HepG2 (cell line): ENCODE measurements around the gene CELSR2. TPM values are rescaled to one million over a fixed set of nuclear protein-coding genes. Genes with fewer than 3 reads are reported as not detected.

Experiments
- CCAR2 ChIP-seq: fragments of 200-400 bp; formaldehyde crosslinking; optimal IDR thresholded peaks from 2 replicates; pipeline ENCODE3; 2018; ENCODE audit warnings: low read depth, mild to moderate bottlenecking, low read length, moderate library complexity
- E2F1 ChIP-seq: sonication (generic); formaldehyde crosslinking; IDR thresholded peaks from 2 replicates; pipeline ENCODE4 v1.5.0; 2020; ENCODE audit warnings: missing genetic modification reagents
- EED ChIP-seq: sonication (generic); formaldehyde crosslinking; IDR thresholded peaks from 2 replicates; pipeline ENCODE4 v1.5.0; 2020; ENCODE audit warnings: mild to moderate bottlenecking, missing genetic modification reagents
- FOXP4 ChIP-seq: sonication (generic); formaldehyde crosslinking; IDR thresholded peaks from 2 replicates; pipeline ENCODE4 v1.4.0; 2020; ENCODE audit warnings: missing genetic modification reagents
- HMG20B ChIP-seq: conservative IDR thresholded peaks from 2 replicates; pipeline ENCODE4 v1.6.1; 2016; ENCODE audit warnings: missing genetic modification reagents, missing compliant biosample characterization
- HOMEZ ChIP-seq: IDR thresholded peaks from 2 replicates; pipeline ENCODE4 v1.6.1; 2016; ENCODE audit warnings: low read depth
- MED8 ChIP-seq: sonication (generic); formaldehyde crosslinking; IDR thresholded peaks from 2 replicates; pipeline ENCODE4 v1.8.1; 2023; ENCODE audit warnings: mild to moderate bottlenecking, missing genetic modification reagents; ENCODE audit not compliant: insufficient replicate concordance
- MXD1 ChIP-seq: sonication (generic); formaldehyde crosslinking; IDR thresholded peaks from 2 replicates; pipeline ENCODE4 v1.4.0; 2020; ENCODE audit warnings: mild to moderate bottlenecking, missing genetic modification reagents
- NFKB2 ChIP-seq: sonication (generic); formaldehyde crosslinking; IDR thresholded peaks from 2 replicates; pipeline ENCODE4 v1.4.0; 2020; ENCODE audit warnings: missing genetic modification reagents, borderline replicate concordance
- PCBP1 ChIP-seq: fragments of 200-400 bp; formaldehyde crosslinking; IDR thresholded peaks from 2 replicates; pipeline ENCODE4 v1.6.1; 2017; ENCODE audit warnings: mild to moderate bottlenecking, low read depth, low read length, borderline replicate concordance
- PLRG1 ChIP-seq: fragments of 450-650 bp; conservative IDR thresholded peaks from 2 replicates; pipeline ENCODE4 v1.6.1; 2016
- RAD21 ChIP-seq: fragments of 450-650 bp; formaldehyde crosslinking; IDR thresholded peaks from 2 replicates; pipeline ENCODE4 v1.5.0; 2020; ENCODE audit warnings: mild to moderate bottlenecking
- SP140L ChIP-seq: sonication (generic); formaldehyde crosslinking; IDR thresholded peaks from 2 replicates; pipeline ENCODE4 v1.4.0; 2020; ENCODE audit warnings: missing genetic modification reagents, borderline replicate concordance
- SRSF9 ChIP-seq: fragments of 200-400 bp; formaldehyde crosslinking; IDR thresholded peaks from 2 replicates; pipeline ENCODE4 v1.6.1; 2018; ENCODE audit warnings: borderline replicate concordance, mild to moderate bottlenecking, low read depth, low read length; ENCODE audit not compliant: insufficient read depth, poor library complexity, severe bottlenecking
- TARDBP ChIP-seq: sonication (generic); formaldehyde crosslinking; IDR thresholded peaks from 2 replicates; pipeline ENCODE4 v1.8.0; 2022; ENCODE audit warnings: mild to moderate bottlenecking, missing genetic modification reagents
- U2AF2 ChIP-seq: fragments of 200-400 bp; formaldehyde crosslinking; IDR thresholded peaks from 2 replicates; pipeline ENCODE4 v1.6.1; 2017; ENCODE audit warnings: low read depth, mild to moderate bottlenecking, low read length
- WIZ ChIP-seq: sonication (generic); formaldehyde crosslinking; IDR thresholded peaks from 2 replicates; pipeline ENCODE4 v1.5.1; 2020; ENCODE audit warnings: mild to moderate bottlenecking, missing genetic modification reagents
- YY1 ChIP-seq: IDR thresholded peaks from 2 replicates; pipeline ENCODE4 v1.6.1; 2011; ENCODE audit warnings: low read length, low read depth, moderate library complexity, mild to moderate bottlenecking; ENCODE audit not compliant: insufficient read depth, insufficient replicate concordance
- ZEB1 ChIP-seq: IDR thresholded peaks from 2 replicates; pipeline ENCODE4 v1.6.1; 2012; ENCODE audit warnings: mild to moderate bottlenecking, low read depth, inconsistent platforms; ENCODE audit not compliant: insufficient replicate concordance
- ZFX ChIP-seq: sonication (generic); formaldehyde crosslinking; IDR thresholded peaks from 2 replicates; pipeline ENCODE4 v1.4.0; 2020; ENCODE audit warnings: mild to moderate bottlenecking, low read depth, missing genetic modification reagents, moderate library complexity
- ZNF224 ChIP-seq: sonication (generic); formaldehyde crosslinking; IDR thresholded peaks from 2 replicates; pipeline ENCODE4 v1.5.0; 2020; ENCODE audit warnings: mild to moderate bottlenecking, missing genetic modification reagents
- ZNF543 ChIP-seq: sonication (generic); formaldehyde crosslinking; IDR thresholded peaks from 2 replicates; pipeline ENCODE4 v1.4.0; 2020; ENCODE audit warnings: mild to moderate bottlenecking, missing genetic modification reagents
- ZNF782 ChIP-seq: sonication (generic); formaldehyde crosslinking; IDR thresholded peaks from 2 replicates; pipeline ENCODE4 v1.4.0; 2020; ENCODE audit warnings: missing genetic modification reagents, mild to moderate bottlenecking, borderline replicate concordance
- polyA plus RNA-seq, 8 experiments: library from polyadenylated mRNA; depleted of rRNA in 3 of 8; stranded (reverse) in 7 of 8; unstranded in 1 of 8; fragments of >200 nt; fragmentation: Illumina TruSeq in 4 of 8; extraction: Trizol in 4 of 8; gene quantifications; 2 replicates each; pipeline versions ENCODE4 v1.2.1 to v1.2.3, GENCODE V29; 2011 to 2016; ENCODE audit warnings: low read depth in 4 of 8, missing spikeins in 1 of 8, mixed read lengths in 1 of 8; ENCODE audit not compliant: insufficient read depth in 1 of 8
- total RNA-seq, 5 experiments: library from RNA; depleted of rRNA; stranded (reverse); fragments of >200 nt; fragmentation: Illumina TruSeq; extraction: Trizol; gene quantifications; 2 replicates each; pipeline ENCODE4 v1.2.3, GENCODE V29; 2016; ENCODE audit warnings: low read depth in 1 of 5

Gene CELSR2
- total and polyA plus RNA-seq, 2 of the 13 experiments (the other 11 are each of a cell fraction or from before 2014, with no cell fraction given) = 4.0 to 6.6 TPM

- TF ChIP-seq FOXP4 = no peak; the same call in 1 of the 2 replicates
- no peak for TF ChIP-seq ZEB1
- no peak; the same call in none of the 2 replicates for TF ChIP-seq ZNF543 (CRISPR knock-in tag)
- no peak for TF ChIP-seq SRSF9
- TF ChIP-seq ZNF224 = no peak
- no peak for TF ChIP-seq HMG20B (CRISPR knock-in tag)
- no peak for TF ChIP-seq WIZ (CRISPR knock-in tag)
- 0 out of 2 replicates have a peak, but pooled peaks have one; percentile 39 for TF ChIP-seq SP140L (CRISPR knock-in tag)
- no peak for TF ChIP-seq RAD21 (CRISPR knock-in tag)
- no peak for TF ChIP-seq HOMEZ (CRISPR knock-in tag)
- TF ChIP-seq U2AF2 = 0 out of 2 replicates have a peak, but pooled peaks have one; percentile 29
- TF ChIP-seq PLRG1 = no peak
- no peak for TF ChIP-seq TARDBP
- peak; percentile 35; the same call in 1 of the 2 replicates for TF ChIP-seq NFKB2 (CRISPR knock-in tag)
- no peak for TF ChIP-seq YY1
- 0 out of 2 replicates have a peak, but pooled peaks have one; percentile 65 for TF ChIP-seq E2F1 (CRISPR knock-in tag)
- TF ChIP-seq EED = peak; percentile 86; the same call in 1 of the 2 replicates
- TF ChIP-seq MXD1 = peak; percentile 81; the same call in 1 of the 2 replicates
- TF ChIP-seq PCBP1 = no peak
- no peak for TF ChIP-seq ZNF782 (CRISPR knock-in tag)
- no peak for TF ChIP-seq CCAR2
- no peak for TF ChIP-seq MED8 (CRISPR knock-in tag)
- TF ChIP-seq ZFX = peak; percentile 52; the same call in 1 of the 2 replicates
Observed at GRCh38 chr1:109213824-109214693, 35.3 kb upstream of the CELSR2 start, which contains the start of gene SARS1 (continued).
